DMS53 treated with DMSO at 0.1 percent for 48 hours (cell line): ENCODE results near the gene SSH2.
"Not testable (repeated sequence)": the region's sequence is repeated elsewhere in the genome, so short reads cannot be mapped to it uniquely, and the experiment has no call there.

ENCODE experiments used
- DNase-seq: peaks from one replicate; lab custom pipeline; 2025; ENCODE audit not compliant: unreplicated experiment; lab: John Stamatoyannopoulos, UW

The SSH2 gene

DNA sequence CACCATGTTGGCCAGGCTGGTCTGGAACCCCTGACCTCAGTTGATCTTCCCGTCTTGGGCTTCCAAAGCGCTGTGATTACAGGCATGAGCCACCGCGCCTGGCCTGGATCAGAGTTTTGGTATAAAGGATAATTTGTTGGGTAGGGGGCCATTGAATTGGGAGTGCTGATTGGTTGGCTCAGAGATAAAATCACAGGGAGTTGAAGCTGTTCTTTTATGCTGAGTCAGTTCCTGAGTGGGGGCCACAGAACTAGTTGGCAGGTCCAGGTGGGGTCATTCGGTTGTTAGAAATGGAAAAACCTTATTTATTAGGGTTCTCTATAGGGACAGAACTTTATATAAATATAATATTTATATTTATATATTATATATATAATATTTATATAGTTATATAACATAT lies 147.1 kb downstream of the SSH2 start:
- no peak for DNase-seq

DNA sequence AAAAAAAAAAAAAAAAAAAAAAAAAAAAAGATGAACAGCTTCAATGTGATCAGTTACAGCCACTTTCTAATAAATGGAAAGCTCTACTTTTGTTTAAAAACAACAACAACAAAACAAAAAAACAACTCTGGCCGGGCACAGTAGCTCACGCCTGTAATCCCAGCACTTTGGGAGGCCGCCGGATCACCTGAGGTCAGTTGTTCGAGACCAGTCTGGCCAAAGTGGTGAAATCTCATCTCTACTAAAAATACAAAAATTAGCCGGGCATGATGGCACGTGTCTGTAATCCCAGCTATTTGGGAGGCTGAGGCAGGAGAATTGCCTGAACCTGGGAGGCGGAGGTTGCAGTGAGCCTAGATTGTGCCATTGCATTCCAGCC lies 150.2 kb downstream of the SSH2 start:
- DNase-seq, result not testable (repeated sequence)

DNA sequence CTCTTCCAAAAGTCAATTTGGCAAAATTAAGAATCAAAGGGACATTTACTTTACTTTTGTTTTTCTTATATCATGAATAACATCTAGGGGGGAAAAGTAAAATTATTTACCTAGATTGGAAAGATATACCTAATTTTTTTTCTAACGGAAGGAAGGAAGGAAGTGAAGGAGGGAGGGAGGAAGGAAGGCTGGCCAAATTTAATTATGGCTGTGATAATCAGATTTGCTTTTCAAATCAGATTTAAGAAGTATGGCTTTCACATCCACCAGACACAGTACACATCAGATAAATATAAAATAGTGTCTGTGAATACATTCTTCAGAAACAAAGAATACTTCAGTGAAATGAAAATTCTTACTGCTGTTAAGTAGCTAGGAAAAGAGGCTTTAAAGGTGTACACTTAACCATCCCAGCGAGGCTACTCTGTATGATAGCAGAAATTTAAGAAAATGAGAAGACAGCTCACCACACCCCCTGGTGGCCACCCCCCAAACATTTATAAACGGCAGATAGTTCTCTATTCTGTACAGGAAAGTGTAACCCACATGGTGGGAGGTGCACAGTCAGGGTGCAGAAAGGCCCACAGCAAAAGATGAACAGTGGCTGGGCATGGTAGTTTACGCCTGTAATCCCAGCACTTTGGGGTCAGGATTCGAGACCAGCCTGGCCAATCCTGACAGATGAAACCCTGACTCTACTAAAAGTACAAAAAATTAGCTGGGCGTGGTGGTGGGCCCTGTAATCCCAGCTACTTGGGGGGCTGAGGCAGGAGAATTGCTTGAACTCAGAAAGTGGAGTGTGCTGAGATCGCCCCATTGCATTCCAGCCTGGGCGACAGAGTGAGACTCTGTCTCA lies 150.8 kb downstream of the SSH2 start:
- peak; percentile 11 for DNase-seq

DNA sequence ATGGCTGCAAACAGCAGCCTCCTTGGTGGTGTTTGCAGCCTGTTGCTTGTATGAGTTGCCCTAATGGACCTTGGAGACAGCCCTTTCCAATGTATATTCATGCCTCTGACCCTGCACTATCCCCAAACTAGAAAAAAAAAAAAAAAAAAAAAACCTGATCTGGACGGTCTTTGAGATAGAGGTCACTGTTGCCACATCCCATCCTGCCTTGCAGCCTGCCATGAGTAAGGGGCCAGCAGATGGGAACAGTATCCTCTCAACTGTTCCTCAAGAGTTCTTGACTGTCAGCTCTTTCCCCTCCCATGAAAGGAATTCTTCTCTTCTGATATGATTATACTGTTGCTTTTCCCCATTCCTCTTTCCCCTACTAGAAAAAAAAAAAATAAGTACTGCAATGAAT lies 152.4 kb downstream of the SSH2 start:
- DNase-seq, result no peak

DNA sequence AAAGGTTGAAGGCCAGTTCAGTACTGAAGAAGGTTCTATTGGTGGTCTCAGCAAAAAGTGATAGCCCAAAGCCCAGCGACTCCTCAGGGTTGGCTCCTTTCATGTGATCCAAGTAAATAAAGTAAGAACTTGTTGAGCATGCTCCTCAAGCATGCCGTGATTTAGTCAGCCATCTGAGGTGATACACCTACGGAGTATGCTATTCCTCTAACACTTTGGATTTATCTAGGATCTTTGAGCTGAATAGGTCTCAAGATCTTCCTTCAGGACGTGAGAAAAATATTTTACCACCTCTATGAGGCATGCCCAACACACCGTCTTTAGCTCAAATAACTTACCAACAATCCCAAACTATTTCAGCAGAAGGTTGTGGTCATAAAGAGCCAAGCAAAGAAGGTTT lies 154.0 kb downstream of the SSH2 start:
- no peak for DNase-seq

DNA sequence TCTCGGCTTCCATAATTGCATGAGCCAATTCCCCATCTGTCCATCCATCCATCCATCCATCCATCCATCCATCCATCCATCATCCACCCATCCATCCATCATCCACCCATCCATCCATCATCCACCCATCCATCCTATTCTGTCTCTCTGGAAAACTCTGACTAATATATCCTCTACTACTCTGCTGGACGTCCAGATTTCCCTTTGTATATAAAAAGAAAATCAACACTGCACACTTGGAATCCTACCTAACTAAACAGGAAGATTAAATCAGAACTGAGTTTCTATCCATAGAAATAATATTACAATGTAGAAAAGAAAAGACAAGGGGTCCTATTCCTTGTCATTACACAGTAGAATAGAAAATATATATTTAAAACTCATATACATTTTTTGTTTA lies 157.0 kb downstream of the SSH2 start:
- DNase-seq, result no peak

DNA sequence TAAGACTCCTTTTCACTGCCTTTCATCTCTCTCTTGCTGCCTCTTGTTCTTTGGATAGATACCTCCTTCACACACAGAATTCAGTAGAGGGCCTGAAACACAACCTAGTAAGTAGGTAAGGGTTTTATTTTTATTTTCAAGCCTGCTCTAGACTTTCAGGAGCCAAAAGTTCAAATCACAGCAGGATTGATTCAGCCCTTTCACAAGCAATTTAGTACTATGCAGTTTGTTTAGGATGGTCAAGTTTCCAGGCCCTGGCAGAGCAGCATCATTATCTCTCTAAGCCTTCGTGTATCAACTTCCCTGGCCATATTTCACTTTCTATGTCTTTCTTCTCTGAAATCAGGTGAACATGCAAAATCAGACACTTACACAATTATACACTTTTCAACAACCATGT lies 158.5 kb downstream of the SSH2 start:
- no peak for DNase-seq

DNA sequence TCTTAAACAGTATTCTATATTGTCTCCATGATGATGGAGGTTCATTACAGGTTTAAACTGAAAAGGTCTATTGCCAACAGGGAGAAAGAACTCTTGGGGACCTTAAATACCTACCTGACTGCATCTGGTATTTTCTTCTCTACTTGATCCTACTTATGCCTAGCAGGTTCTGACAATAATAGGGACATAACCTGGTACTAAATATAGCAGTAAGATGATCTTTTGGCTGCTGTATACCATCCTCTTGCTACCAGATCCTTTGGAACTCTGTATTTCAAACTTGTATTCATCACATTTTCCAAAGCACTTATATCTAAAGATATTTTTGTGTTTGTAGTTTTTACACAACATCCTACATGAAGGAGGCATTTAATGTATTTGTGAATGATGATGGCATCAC lies 160.8 kb downstream of the SSH2 start:
- DNase-seq, result no peak

DNA sequence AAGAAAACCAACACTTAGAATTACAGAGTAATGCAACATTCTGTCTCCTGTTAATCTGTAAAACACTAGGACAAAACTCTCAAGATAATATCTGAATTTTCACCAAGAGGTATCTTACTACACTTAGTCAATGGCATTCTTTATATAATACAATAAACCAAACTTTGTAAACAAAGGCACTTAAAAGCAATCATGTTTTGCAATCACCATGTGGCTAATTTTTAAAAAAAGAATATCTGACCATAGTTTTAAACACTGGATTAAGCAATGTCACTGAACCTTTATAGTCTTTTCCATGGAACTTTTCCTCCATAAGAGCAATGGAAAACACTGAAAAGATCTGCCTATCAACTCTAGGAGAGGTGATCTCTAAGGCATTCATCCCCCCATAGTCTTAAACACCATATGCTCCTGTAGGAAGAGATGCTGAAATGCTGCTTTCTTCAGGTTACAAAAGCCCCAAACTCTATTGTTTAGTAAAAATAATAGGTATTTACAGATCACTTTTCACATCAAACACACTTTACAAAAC lies 163.2 kb downstream of the SSH2 start:
- no peak for DNase-seq

DNA sequence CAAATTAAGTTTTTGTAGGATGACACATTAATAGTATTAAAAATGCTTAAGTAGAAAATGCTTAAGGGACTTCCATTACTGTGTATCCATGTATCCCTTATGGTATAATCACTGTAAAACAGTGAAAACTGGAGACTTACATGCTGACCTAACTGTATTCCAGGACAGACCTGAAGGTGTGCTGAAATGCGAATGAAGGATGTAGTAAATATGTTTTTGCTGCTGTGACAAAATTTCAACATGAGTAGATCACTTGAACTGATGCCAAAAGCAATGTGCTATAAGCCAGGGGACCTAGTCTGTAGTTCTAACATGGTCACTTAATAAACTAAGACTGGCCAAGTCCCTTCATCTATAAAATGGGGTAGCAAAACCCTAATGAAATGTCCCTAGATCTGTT lies 165.3 kb downstream of the SSH2 start:
- DNase-seq, result no peak

DNA sequence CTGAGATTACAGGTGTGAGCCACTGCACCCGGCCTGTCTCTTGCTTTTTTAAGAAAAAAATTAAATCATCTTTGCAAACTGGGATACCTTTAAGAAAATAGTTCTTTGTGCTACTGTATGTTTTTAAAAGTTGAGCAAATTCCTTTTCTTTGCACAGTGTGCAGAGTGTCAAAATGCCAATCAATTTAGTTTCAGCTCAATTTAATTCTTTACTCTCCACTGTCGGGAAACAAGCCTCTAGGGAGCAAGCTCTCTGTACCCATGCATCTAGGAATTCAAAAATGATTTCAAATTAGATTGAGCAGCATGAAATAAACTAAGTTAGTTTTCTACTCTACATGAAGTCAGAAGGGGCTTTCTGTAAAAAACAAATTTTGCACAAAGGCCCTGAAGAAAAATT lies 165.8 kb downstream of the SSH2 start:
- no peak for DNase-seq

DNA sequence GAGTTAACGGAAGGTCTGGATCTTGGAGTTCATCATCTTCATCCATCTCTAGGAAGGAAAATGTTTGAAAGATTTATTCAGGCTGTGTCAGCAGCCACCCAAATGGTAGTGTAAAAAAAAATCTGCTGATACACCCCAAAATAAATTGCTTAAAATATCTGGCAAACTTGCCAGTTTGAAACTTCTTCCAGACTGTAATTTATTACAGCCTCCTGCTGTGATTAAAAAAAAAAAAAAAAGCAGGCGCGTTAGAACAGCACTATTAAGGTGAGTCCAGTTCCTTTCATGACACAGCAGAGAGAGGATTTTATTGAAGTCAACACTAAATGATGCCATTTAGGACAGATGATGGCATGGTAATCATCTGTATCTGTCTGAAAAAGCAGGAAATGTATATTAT lies 166.8 kb downstream of the SSH2 start:
- DNase-seq, result no peak

DNA sequence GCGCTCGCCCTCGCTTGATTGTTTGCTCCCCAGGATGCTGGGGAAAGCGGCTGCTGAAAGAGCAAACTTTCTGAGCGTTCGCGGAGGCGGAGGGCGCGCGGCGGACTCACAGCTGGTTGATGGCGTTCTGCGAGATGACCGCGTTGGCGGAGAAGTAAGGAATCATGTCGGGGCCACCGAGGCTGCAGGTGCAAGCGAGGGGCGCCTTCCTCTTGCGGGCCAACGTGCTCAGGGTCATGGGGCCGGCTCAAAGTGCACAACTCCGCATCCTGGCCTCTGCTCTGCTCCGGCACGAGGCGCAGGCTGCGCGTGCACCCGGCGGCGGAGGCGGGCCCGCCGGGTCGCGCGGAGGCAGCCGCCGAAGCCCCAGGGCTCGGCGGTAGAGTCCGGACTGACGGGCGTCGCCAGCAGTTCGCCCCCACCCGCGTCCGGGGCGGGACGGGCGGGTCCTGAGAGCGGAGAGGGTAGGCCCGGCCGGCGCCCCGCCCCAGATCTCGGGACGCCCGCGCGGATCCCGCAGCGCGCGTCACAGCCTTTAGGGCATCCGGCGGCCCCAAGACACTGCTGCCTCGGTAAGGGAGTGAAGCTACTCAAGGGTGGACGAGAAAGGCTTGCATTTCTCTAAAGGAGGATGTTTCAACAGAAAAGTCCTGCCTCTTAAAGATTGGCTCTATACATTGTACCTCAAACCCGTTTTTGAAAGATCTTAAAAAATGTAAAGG lies 168.8 kb downstream of the SSH2 start:
- DNase-seq, result peak; percentile 32

DNA sequence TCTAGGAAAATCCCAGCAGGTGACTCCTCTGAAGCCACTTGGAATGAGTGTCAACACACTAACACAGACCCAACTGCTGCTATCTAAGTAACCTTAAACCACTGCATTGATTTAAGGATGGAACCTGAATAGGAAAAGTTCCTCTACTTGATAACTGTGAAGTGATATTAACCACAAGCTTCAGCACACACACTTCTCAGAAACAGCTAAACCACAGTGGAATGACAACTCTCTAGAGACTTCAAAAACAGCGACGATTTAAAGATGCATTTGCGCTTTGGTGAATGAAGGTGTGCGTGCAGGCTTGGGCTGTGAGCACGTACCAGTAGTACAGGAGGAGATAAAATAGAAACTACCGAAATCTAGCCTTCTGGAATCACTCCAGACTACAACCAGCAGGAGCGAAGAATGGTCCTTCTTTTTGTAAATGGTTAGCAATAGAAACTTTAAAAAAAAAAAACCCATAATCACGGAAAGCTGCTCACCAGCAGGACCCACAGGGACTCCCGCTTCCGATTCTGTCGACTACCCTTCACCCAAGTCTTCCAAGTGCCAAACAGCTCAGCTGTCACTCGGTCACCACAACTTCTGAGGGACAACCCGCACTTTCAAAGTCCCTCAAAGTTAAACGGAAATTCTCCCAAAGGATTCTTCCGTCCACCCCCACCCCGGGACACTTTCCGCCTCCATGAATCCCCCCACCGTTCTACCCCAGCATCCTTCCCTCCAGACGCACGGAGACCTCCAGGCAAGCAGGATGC lies 169.6 kb downstream of the SSH2 start:
- DNase-seq, result no peak

DNA sequence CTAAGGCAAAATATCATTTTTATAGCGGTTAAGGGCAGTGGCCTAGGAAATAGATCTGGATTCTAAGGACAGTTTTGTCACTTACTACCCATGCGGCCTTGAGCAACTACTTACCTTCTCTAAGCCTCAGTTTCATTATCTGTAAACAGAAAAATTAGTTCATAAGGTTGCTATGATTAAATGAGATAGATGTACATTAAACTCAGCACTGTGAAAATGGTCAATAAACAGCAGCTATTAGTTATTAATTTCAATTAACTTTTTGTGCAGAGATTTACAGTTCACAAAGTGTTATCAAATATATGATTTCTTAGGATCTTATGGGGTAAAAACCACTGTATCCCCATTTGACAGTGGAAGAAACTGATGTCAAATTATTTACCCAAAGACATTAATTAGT lies 171.8 kb downstream of the SSH2 start:
- DNase-seq, result no peak

DNA sequence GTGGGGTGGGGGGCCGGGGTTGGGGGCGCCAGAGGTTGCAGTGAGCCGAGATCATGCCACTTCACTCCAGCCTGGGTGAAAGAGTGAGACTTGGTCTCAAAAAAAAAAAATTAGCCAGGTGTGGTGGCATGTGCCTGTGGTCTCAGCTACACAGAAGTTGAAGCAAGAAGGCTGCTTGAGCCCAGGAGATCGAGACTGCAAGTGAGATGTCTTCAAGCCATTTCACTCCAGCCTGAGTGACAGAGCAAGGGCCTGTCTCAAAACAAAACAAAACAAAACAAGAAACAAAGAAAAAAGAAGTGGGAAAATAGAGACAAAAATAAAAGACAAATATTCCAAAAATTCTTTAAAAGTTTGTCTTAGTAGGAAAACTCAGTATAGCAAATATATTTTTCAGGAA lies 172.2 kb downstream of the SSH2 start:
- no peak for DNase-seq

DNA sequence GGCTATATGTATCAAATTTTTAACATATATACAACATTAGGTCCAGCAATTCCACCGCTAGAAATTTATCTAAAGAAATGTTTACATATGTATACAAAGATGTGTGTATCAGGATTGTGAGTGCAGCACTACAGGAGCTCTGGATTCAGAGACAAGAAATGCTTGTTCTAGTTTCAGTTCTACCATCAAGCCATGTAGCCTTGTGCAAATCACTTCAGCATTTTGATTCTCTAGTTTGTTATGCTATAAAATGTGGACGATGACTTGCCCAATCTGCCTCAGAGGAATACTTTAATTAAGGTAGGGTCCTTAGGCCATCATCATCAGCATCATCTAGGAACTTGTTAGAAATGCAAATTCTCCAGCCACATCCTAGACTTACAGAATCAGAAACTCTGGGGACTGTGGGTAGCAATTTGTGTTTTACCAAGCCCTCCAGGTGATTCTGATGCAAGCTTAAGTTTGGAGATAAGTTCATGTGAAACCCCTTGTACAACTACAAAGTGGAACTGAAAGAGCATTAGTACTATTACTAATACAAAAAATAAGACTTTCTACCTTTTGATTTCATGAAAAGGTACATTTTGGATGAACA lies 176.1 kb downstream of the SSH2 start:
- no peak for DNase-seq

DNA sequence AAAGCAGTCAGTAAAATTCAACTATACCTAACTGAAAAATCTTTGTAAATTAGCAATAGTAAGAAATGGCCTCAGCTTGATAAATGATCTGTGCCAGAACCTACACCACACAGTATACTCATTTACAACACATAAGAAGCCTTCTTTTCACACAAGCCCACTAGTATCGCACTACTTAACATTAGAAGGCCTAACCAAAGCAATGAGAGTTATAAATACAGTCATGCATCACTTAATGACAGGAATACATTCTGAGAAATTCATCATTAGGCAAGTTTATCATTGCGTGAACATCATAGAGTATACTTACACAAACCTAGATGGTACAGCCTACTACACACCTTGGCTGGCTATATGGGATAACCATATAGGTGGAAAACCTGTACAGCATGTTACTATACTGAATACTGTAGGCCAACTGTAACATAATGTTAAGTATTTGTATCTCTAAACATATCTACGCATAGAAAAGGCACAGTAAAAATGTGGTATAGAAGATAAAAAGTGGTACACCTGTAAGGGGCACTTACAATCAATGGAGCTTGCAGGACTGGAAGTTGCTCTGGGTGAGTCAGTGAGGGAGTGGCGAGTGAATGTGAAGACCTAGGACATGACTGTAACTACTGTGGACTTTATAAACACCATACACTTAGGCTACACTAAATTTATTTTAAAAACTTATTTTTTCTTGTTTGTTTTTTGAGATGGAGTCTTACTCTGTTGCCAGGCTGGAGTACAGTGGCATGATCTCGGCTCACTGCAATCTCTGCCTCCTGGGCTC lies 180.8 kb downstream of the SSH2 start:
- no peak for DNase-seq

DNA sequence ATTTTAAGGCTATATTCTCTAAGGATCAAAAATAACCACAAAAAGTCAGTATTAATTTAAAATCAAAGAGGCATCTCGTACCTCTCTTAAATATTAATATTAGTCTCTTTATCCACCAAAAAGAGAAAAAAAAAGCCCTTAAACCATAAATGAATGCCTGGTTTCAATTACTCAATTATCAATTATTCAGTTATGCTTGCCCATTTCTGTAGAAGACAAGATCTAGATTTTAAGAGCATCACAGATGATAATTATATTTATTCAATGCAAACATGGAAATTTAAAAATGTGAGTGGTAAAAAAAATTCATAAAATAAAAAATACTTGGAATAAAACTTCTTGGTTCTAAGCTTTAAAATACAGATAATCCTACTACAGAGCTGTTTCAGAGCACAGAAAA lies 181.6 kb downstream of the SSH2 start:
- no peak for DNase-seq

DNA sequence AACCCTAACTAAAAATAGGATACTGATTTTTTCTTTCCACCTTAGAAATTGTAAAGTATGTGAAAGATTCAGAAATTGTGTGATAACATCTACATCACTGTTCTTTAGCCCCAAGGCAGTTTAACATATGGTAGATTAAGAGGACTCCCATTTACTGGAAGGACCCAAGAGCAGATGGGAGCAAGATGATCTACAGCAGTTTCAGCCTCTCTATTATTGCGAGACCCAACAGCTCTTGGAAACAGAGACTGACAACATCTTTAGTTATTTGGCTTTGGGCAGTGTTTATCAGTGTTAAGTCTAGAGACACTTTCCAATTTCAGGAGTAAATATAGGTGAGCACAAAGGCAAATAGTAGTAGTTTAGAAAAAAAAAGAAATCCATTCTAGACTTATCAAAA lies 182.4 kb downstream of the SSH2 start:
- no peak for DNase-seq

DNA sequence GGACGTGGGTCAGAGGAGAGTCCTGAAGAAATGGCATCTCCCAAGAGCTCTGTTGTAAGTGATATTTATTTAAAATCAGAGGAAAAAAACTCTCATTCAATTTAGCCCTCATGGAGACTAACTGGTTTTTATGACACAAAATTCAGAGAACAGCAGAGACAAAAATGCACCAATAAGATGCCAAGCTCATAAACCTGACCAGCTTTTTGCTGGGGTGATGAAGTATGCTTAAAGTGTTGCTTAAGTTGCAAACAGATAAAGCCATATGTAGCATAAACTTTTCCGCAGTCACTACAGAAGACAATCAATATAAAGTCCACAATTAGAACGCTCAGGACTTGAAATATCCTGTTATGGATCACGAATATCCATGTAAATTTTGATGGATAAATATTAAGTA lies 183.4 kb downstream of the SSH2 start:
- no peak for DNase-seq
